KMS-11 (cell line): ENCODE measurements around the gene TP53I11.

Source experiments
- H2AFZ ChIP-seq: fragments of 200-600 bp; sonication (generic); 2 replicates; pipeline ENCODE4 v1.6.1; 2016; ENCODE audit warnings: antibody characterized with exemption, mixed run types, low read depth
- H3K27ac ChIP-seq: fragments of 200-600 bp; sonication (generic); 2 replicates; pipeline ENCODE4 v1.6.1; 2016; ENCODE audit warnings: mild to moderate bottlenecking, mixed run types
- H3K27me3 ChIP-seq: fragments of 200-600 bp; sonication (generic); 2 replicates; pipeline ENCODE4 v1.6.1; 2017; ENCODE audit warnings: mild to moderate bottlenecking, low read depth, mixed run types, moderate library complexity; ENCODE audit not compliant: insufficient read depth
- H3K36me3 ChIP-seq: fragments of 200-600 bp; sonication (generic); 2 replicates; pipeline ENCODE4 v1.6.1; 2017; ENCODE audit warnings: mild to moderate bottlenecking, mixed run types; ENCODE audit not compliant: insufficient read depth
- H3K4me1 ChIP-seq: fragments of 200-600 bp; sonication (generic); 2 replicates; pipeline ENCODE4 v1.6.1; 2016; ENCODE audit warnings: mild to moderate bottlenecking, low read depth, mixed run types; ENCODE audit not compliant: poor library complexity, severe bottlenecking
- H3K4me2 ChIP-seq: fragments of 200-600 bp; sonication (generic); 2 replicates; pipeline ENCODE4 v1.7.0; 2016; ENCODE audit warnings: mild to moderate bottlenecking, mixed run types
- H3K4me3 ChIP-seq: fragments of 200-600 bp; sonication (generic); IDR thresholded peaks from 2 replicates; pipeline ENCODE4 v1.6.1; 2017; ENCODE audit warnings: low read depth, low read length, mixed read lengths; ENCODE audit not compliant: insufficient read depth
- H3K79me2 ChIP-seq: fragments of 200-600 bp; sonication (generic); 2 replicates; pipeline ENCODE4 v1.6.1; 2016; ENCODE audit warnings: low read depth, mixed run types; ENCODE audit not compliant: insufficient read depth
- H3K9ac ChIP-seq: fragments of 200-600 bp; sonication (generic); 2 replicates; pipeline ENCODE4 v1.6.1; 2016; ENCODE audit warnings: mild to moderate bottlenecking, mixed run types
- H4K20me1 ChIP-seq: fragments of 200-600 bp; sonication (generic); 2 replicates; pipeline ENCODE4 v1.6.1; 2016; ENCODE audit warnings: mild to moderate bottlenecking, mixed run types; ENCODE audit not compliant: insufficient read depth
- TF ChIP-seq, protein P1 (sequence below): fragments of 200-600 bp; sonication (generic); conservative IDR thresholded peaks from 2 replicates; pipeline ENCODE4 v1.6.1; 2017; ENCODE audit warnings: low read depth, mild to moderate bottlenecking, antibody characterized with exemption, low read length, moderate library complexity, mixed read lengths

TP53I11 gene

DNA sequence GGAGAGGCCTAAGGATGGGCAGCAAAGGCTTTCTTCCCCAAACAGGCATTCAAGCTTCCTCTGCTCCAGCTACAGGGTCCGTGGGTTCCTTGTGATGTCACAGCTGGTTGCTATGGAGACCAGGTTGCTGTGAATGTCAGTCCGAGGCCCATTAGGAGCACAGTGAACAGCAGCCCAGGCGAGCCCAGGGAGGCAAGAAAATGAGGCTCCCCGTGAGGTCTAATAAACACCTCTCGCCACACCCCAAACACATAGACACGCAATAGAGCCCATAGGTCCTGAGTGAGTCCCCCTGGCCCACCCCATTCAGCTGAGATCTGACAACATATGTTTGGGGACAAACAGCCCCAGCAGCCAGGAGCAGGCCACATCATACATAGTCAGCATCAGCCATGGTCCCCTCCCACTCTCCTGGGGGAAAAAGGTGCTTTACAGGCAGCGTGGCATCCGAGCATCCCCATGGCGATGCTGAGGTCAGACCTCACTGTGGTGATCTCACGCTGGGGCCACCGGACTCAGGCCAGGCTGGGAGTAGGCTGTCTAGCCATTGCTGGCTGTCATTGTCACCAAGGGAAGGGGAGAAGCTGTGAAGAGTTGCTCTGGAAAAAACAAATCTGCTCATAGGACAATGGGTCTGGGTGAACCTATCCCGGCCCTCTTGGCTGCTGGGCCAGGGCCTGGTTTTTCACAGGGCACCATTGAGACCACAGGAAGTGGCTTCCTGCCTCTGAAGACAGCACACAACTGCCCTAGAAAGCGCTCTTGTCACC, 23.1 kb upstream of the TP53I11 start:
- TF ChIP-seq, protein P1, sequence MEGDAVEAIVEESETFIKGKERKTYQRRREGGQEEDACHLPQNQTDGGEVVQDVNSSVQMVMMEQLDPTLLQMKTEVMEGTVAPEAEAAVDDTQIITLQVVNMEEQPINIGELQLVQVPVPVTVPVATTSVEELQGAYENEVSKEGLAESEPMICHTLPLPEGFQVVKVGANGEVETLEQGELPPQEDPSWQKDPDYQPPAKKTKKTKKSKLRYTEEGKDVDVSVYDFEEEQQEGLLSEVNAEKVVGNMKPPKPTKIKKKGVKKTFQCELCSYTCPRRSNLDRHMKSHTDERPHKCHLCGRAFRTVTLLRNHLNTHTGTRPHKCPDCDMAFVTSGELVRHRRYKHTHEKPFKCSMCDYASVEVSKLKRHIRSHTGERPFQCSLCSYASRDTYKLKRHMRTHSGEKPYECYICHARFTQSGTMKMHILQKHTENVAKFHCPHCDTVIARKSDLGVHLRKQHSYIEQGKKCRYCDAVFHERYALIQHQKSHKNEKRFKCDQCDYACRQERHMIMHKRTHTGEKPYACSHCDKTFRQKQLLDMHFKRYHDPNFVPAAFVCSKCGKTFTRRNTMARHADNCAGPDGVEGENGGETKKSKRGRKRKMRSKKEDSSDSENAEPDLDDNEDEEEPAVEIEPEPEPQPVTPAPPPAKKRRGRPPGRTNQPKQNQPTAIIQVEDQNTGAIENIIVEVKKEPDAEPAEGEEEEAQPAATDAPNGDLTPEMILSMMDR: no peak
- H3K27me3 ChIP-seq: no peaks in the 10 kb centered on the region
- no peak overlapping the region for H3K4me2 ChIP-seq
- H2AFZ ChIP-seq: no peak overlapping the region
- H3K79me2 ChIP-seq: no peaks in the 10 kb centered on the region
- H4K20me1 ChIP-seq: no peaks in the 10 kb centered on the region
- H3K9ac ChIP-seq: no peak overlapping the region
- H3K36me3 ChIP-seq: no peaks in the 10 kb centered on the region
- peaks cover 2% of the 10 kb centered on the region for H3K4me1 ChIP-seq
- H3K27ac ChIP-seq: no peak overlapping the region
- no peak overlapping the region for H3K4me3 ChIP-seq

DNA sequence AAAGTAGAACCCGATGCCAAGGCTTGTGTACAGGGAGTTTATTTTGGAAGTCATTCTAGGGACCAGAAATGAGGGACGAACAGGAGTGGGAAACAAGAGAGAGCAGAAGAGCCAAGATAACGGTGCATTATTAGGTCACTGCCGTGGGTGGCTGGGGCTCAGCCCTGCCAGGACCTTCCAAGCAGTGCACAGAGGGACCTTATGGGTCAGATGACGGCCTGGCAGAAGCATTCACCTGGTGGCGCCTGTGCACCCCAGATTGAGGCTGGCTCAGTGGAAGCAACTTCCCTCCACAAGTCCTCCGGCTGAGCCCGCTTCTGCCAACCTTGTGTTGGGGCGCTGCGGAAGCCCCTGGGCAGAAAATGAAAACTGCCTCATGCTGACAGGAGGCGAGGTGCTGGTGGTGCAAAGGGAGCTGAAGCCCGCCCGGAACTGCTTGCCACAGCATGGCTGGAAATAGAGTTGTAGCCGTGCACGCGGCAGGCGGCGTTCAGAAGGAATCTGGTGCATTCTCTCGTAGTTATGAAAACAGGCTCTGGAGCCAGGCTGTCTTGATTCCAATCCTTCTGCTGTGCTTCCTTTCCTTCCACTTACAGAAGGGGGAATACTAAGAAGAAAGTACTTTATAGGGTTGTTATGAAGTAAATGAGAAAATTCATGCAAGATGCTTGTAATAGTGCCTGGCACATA, 22.2 kb upstream of the TP53I11 start:
- Histone ChIP-seq H3K27me3 (no peaks in the 10 kb centered on the region), H3K4me2 (no peak overlapping the region), H3K4me3 (no peak overlapping the region), H3K27ac (no peak overlapping the region), H3K9ac (no peak overlapping the region), H3K4me1 (no peaks in the 10 kb centered on the region), H2AFZ (no peak overlapping the region), H3K79me2 (no peaks in the 10 kb centered on the region), H3K36me3 (no peaks in the 10 kb centered on the region), H4K20me1 (no peaks in the 10 kb centered on the region)
- TF ChIP-seq, protein P1: no peak

DNA sequence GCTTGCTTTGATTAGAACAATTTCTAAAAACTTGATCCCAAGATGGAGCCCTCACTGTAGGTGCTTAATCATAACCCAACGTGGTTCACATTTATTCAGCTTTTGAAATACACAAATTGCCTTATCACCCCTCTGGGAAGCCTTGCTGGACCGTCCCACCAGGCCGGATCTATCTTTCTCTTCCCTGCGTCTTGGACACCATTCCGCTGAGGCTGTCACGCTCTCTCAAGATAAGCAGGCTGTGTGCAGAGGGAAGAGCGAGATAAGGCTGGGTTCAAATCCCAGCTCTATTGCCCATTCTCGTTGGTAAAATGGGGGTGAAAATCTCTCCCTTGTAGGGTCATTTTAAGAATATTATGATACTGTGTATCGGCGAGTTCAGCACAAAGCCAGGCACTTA, 20.5 kb upstream of the TP53I11 start:
- H3K9ac ChIP-seq: no peak overlapping the region
- H3K36me3 ChIP-seq: no peaks in the 10 kb centered on the region
- H3K79me2 ChIP-seq: no peaks in the 10 kb centered on the region
- H4K20me1 ChIP-seq: no peaks in the 10 kb centered on the region
- H2AFZ ChIP-seq: no peak overlapping the region
- H3K27ac ChIP-seq: no peak overlapping the region
- H3K4me2 ChIP-seq: no peak overlapping the region
- TF ChIP-seq, protein P1: no peak
- no peaks in the 10 kb centered on the region for H3K4me1 ChIP-seq
- no peak overlapping the region for H3K4me3 ChIP-seq
- H3K27me3 ChIP-seq: no peaks in the 10 kb centered on the region

DNA sequence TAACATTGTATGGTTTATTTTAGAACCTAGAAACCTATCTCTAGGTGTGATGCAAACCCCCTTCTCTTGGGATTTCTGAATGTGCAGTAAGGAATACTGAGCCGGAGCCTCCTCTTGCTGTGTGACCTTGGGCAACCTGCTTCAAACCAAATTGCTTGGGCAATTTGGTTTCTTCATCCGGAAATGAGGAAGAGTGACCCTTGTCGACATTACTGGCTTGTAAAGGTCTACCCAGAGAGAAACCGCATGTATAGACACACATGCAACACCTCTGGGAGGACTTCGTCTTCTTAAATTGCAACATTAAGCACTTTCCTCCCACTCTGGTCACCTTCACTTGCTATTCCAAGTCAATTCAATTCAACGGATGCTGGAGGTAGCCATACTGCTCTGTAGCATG, 19.6 kb upstream of the TP53I11 start:
- Histone ChIP-seq H3K4me3 (no peak overlapping the region), H3K9ac (no peak overlapping the region), H3K4me2 (no peak overlapping the region), H3K79me2 (no peaks in the 10 kb centered on the region), H2AFZ (no peak overlapping the region), H3K36me3 (no peaks in the 10 kb centered on the region), H3K27ac (no peak overlapping the region), H4K20me1 (no peaks in the 10 kb centered on the region), H3K4me1 (no peaks in the 10 kb centered on the region), H3K27me3 (no peaks in the 10 kb centered on the region)
- TF ChIP-seq, protein P1: no peak
